DND-41 (cell line): ENCODE measurements around the gene ABCA3.

Experiments used
- ATAC-seq: fragments of 200-7000 bp; cut with Tn5 transposase; 3 replicates; pipeline ENCODE4 v1.9.1; 2021; ENCODE audit warnings: low read depth; ENCODE audit not compliant: insufficient read depth
- DNase-seq: peaks from one replicate; pipeline ENCODE4 v3.0.0-alpha.2; 2020
- H2AFZ ChIP-seq: 2 replicates; pipeline ENCODE4 v1.6.0; 2012; ENCODE audit warnings: low read depth, low read length
- H3K27ac ChIP-seq: 2 replicates; pipeline ENCODE4 v1.5.1; 2012; ENCODE audit warnings: low read length, inconsistent platforms
- H3K27me3 ChIP-seq: fragments of 200-600 bp; sonication (generic); 2 replicates; pipeline ENCODE4 v1.6.0; 2012; ENCODE audit warnings: low read length, mild to moderate bottlenecking, inconsistent platforms; ENCODE audit not compliant: insufficient read depth, poor library complexity
- H3K36me3 ChIP-seq: 2 replicates; pipeline ENCODE4 v1.5.1; 2012; ENCODE audit warnings: low read length, inconsistent platforms; ENCODE audit not compliant: insufficient read depth
- H3K4me1 ChIP-seq: 2 replicates; pipeline ENCODE4 v1.5.1; 2012; ENCODE audit warnings: mild to moderate bottlenecking, low read length; ENCODE audit not compliant: insufficient read depth
- H3K4me2 ChIP-seq: 2 replicates; pipeline ENCODE4 v1.6.0; 2012; ENCODE audit warnings: mild to moderate bottlenecking, moderate library complexity, low read length, inconsistent platforms; ENCODE audit not compliant: insufficient read depth
- H3K4me3 ChIP-seq, 2 experiments: fragments of 200-600 bp in 1 of 2; shearing (Covaris generic) in 1 of 2; 2 replicates each; pipeline ENCODE4 v1.5.1; 2012 to 2016; ENCODE audit warnings: inconsistent platforms in 2 of 2, low read length in 2 of 2, mild to moderate bottlenecking in 2 of 2, low read depth in 1 of 2, moderate library complexity in 1 of 2
- H3K79me2 ChIP-seq: 2 replicates; pipeline ENCODE4 v1.6.0; 2012; ENCODE audit warnings: low read length, inconsistent platforms; ENCODE audit not compliant: insufficient read depth
- H3K9ac ChIP-seq: 2 replicates; pipeline ENCODE4 v1.6.0; 2012; ENCODE audit warnings: low read depth, mild to moderate bottlenecking, inconsistent platforms, low read length, moderate library complexity
- H3K9me3 ChIP-seq: 2 replicates; pipeline ENCODE4 v1.5.1; 2012; ENCODE audit warnings: low read length, moderate library complexity, mild to moderate bottlenecking, inconsistent platforms; ENCODE audit not compliant: insufficient read depth, severe bottlenecking
- H4K20me1 ChIP-seq: 2 replicates; pipeline ENCODE4 v1.6.0; 2012; ENCODE audit warnings: low read length; ENCODE audit not compliant: insufficient read depth
- EZH2 ChIP-seq: IDR thresholded peaks from 3 replicates; pipeline ENCODE4 v1.6.1; 2012; ENCODE audit warnings: borderline replicate concordance, low read depth, mild to moderate bottlenecking, moderate library complexity, low read length, inconsistent platforms; ENCODE audit not compliant: severe bottlenecking
- TF ChIP-seq, protein P1 (sequence below): IDR thresholded peaks from 2 replicates; pipeline ENCODE4 v1.5.1; 2012; ENCODE audit warnings: borderline replicate concordance, low read length, moderate library complexity, mild to moderate bottlenecking; ENCODE audit not compliant: poor library complexity, severe bottlenecking; ENCODE audit errors: extremely low read depth

Gene ABCA3

DNA sequence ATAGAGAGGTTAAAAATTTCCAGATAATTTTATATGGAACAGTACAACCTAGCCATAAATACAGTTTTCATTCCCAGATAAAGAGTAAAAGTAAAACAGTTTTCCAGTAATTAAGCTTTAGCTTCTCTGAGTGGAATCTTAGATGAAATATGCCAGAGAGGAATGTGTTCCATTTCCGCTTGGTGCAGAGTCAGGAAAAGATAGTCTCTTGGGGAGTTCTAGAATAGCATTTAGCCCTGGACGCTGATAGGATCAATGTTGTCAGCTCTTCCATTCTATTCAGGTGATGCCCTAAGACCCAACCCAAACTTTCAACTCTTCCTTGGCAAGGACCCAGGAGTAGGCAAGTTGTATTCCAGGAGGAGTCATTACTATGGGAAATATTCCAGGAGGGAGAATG lies 30.9 kb upstream of the ABCA3 start:
- TF ChIP-seq EZH2 = no peak
- TF ChIP-seq, protein P1, sequence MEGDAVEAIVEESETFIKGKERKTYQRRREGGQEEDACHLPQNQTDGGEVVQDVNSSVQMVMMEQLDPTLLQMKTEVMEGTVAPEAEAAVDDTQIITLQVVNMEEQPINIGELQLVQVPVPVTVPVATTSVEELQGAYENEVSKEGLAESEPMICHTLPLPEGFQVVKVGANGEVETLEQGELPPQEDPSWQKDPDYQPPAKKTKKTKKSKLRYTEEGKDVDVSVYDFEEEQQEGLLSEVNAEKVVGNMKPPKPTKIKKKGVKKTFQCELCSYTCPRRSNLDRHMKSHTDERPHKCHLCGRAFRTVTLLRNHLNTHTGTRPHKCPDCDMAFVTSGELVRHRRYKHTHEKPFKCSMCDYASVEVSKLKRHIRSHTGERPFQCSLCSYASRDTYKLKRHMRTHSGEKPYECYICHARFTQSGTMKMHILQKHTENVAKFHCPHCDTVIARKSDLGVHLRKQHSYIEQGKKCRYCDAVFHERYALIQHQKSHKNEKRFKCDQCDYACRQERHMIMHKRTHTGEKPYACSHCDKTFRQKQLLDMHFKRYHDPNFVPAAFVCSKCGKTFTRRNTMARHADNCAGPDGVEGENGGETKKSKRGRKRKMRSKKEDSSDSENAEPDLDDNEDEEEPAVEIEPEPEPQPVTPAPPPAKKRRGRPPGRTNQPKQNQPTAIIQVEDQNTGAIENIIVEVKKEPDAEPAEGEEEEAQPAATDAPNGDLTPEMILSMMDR = no peak
- DNase-seq = no peak

DNA sequence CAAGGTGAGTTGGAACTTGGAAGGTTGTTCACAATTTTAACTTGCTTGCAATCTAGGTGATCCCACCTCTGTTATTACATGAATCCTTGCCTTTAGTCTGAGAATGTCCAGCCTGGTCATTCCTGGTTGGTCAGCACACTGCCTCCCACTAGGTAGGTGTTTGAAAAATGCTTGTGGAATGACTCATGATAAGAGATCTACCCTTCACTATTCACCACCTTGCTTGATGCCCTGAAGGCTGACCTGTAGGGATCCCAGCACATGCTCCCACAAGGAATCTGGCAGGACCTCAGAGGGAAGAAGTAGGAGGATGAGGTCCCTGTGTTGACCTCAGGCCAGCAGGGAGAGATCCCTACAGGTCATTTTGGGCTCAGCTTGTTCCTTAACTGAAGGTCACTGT lies 30.2 kb upstream of the ABCA3 start:
- Histone ChIP-seq H3K9ac (no peak overlapping the region), H3K27ac (no peak overlapping the region), H3K9me3 (no peaks in the 10 kb centered on the region), H3K36me3 (no peaks in the 10 kb centered on the region), H3K4me3 (no peak overlapping the region), H4K20me1 (no peaks in the 10 kb centered on the region), H3K4me2 (no peak overlapping the region), H3K79me2 (no peaks in the 10 kb centered on the region), H2AFZ (no peak overlapping the region), H3K4me1 (no peaks in the 10 kb centered on the region), H3K27me3 (peaks cover 12% of the 10 kb centered on the region)
- TF ChIP-seq, protein P1 = no peak
- TF ChIP-seq EZH2 = no peak
- no peak for DNase-seq
- ATAC-seq = no peak

More for the DNA sequence above, 30.9 kb upstream of the ABCA3 start:
- Histone ChIP-seq H3K4me3 (no peak overlapping the region), H3K4me1 (no peaks in the 10 kb centered on the region), H2AFZ (no peak overlapping the region), H3K79me2 (no peaks in the 10 kb centered on the region), H3K9me3 (no peaks in the 10 kb centered on the region), H3K36me3 (no peaks in the 10 kb centered on the region), H4K20me1 (no peaks in the 10 kb centered on the region), H3K27me3 (peaks cover 12% of the 10 kb centered on the region), H3K27ac (no peak overlapping the region), H3K4me2 (no peak overlapping the region), H3K9ac (no peak overlapping the region)
- no peak for ATAC-seq

DNA sequence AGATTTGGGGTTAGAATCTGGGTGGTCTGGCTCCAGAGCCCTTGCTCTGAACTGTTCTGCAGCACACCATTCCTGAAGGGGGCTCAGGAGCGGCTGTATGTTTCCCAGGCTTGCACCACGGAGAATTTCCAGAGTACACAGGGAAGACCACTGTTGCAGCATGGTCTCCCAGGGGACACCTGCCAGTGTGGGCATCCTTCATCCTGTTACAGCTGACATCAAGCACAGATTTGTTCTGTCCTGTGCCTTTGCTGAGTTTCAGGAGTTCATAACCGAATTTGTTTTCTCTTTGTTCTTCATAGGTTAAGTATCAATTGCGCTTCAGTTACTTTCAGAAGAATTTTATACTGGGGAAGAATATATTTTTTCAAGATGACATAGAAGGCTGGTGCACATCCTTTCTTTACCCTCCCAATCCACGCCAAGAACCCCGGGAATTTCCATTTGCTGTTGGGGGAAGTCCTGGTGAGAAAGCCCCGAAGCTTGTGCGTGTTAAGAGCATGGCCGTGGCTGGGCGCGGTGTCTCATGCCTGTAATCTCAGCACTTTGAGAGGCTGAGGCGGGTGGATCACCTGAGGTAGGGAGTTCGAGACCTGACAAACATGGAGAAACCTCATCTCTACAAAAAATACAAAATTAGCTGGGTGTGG lies 26.3 kb upstream of the ABCA3 start:
- Histone ChIP-seq H3K9me3 (no peaks in the 10 kb centered on the region), H3K4me1 (no peaks in the 10 kb centered on the region), H3K4me3 (no peak overlapping the region), H3K9ac (no peak overlapping the region), H3K79me2 (no peaks in the 10 kb centered on the region), H2AFZ (no peak overlapping the region), H4K20me1 (no peaks in the 10 kb centered on the region), H3K27me3 (peaks cover 3% of the 10 kb centered on the region), H3K27ac (no peak overlapping the region), H3K36me3 (no peaks in the 10 kb centered on the region), H3K4me2 (no peak overlapping the region)
- DNase-seq (no peak), ATAC-seq (no peak)
- no peak for TF ChIP-seq EZH2
- TF ChIP-seq, protein P1 = no peak
